Glomerular endothelial cell (primary cell): Measurements from ENCODE around the gene ACKR4. TPM values are rescaled to one million over a fixed set of nuclear protein-coding genes. Genes with fewer than 3 reads are reported as not detected.
"Not testable (repeated sequence)": the region's sequence is repeated elsewhere in the genome, so short reads cannot be mapped to it uniquely, and the experiment has no call there.

Source experiments
- DNase-seq: peaks from one replicate; pipeline ENCODE4 v3.0.0-alpha.2; 2011; ENCODE audit warnings: low read depth, low spot score; ENCODE audit errors: extremely low read depth
- total RNA-seq: library from RNA; depleted of rRNA; stranded (reverse); fragments of >200 nt; gene quantifications from 2 replicates; pipeline ENCODE4 v1.2.3, GENCODE V29; 2015

The ACKR4 gene
- total RNA-seq = 0.58 and 0.64 TPM in 2 replicates

- no peak for DNase-seq
Observed at GRCh38 chr3:132596816-132597433, at the start of gene ACKR4. Gene ACKR4, plus strand, starts transcription at chr3:132597270. Its CDS starts 3,128 bp downstream, at chr3:132600398.

DNA sequence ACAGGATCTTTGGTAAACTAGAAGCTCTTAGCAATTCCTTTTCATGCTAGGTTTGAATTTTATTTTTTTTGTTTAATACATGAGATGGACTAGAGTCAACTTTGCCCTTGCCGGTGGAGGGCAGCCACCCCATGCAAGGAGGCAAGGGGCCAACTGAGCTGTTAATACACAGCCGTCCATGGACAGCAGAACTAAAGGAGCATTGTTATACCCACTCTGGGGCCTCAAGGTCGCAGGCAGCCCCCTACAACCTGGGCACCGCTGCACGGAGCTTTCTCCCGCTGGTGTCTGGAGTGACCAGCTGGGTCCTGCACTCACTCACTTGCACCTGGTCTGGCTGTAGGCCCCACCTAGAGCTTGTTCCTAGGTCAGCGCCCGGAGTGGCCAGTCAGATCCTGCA lies 47.9 kb upstream of the ACKR4 start:
- no peak for DNase-seq

DNA sequence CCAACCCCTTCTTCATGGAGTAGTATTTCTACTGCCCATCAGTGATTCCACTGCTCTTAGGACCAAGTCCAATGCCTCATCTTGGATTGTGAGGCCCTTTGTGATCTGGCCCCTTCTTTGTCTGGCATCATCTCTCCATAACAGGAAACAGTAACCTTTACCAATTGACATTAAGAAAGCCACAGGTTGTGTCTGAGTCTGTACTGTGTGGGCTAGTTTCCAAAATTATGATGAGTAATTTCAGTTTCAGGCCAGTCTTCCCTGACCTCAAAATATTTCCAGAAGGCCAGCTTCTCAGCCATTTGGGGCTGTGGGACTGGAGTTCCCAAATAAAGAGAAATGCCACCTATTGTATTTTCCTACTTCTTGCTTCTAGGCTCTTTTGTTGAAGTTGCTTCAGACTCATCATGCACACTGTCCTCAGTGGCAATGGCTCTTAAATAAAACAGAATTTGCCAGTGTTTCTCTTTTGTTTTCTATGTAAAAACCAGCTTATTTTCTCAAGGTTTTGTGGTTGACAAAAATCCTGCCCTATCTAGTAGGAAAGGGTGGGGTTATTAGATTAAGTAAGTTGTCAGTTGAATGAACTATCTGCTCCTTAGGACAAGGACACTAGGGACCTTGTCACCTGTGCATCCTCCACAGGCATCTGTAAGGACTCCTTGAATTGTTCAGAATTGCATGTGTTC lies 47.0 kb upstream of the ACKR4 start:
- no peak for DNase-seq

- no peak for DNase-seq
Observed at GRCh38 chr3:132550579-132551305, 46.3 kb upstream of the ACKR4 start.

GRCh38 chr3:132553826-132554225 lies 43.2 kb upstream of the ACKR4 start:
- DNase-seq = no peak

DNA sequence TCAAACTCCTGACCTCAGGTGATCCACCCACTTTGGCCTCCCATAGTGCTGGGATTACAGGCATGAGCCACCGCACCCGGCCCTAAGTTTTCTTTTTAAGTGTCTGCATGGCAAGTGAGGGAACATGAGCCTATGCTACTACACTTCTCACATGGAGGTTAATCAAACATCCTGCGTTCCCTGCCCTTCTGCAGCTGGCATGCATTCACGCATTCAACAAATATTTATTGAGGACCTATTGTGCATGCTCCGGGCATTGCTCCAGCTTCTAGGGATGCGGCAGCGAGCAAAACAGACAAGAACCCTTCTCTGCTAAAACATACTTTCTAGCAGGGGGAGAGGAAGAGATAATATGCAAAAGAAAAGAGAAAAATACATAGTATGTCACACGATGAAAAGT lies 42.6 kb upstream of the ACKR4 start:
- DNase-seq = no peak

GRCh38 chr3:132555306-132556035 lies 41.6 kb upstream of the ACKR4 start:
- no peak for DNase-seq

- DNase-seq = not testable (repeated sequence)
Observed at GRCh38 chr3:132556036-132556386, 41.1 kb upstream of the ACKR4 start.

DNA sequence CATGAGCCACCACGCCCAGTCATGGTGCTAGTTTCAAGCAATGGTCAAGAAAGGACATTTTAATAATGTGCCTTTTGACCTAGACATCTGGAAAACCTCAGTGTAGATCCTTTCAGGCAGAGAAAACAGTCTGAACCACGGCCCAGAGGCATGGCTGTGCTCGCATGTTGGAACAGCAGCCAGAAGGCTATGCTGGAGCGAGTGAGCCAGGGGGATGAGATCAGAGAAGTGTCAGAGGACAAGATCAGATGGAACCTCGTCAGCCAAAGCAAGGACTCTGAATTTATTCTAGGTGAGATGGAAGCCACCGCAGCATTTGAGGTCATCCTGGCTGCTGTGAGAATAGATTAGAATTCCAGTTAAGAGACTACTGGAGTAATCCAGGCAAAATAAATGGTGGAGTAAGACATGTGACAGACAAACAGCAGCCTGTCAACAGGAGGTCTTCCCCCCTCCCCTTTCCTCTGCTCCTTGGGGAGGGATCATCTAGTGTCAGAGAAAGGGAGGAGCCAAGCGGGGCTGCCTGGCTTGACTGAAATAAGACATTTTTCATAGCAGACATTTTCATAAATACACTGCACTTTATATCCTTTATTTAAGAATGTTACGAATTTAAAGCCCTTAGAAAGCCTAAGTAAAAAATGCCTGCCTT lies 40.4 kb upstream of the ACKR4 start:
- no peak for DNase-seq

DNA sequence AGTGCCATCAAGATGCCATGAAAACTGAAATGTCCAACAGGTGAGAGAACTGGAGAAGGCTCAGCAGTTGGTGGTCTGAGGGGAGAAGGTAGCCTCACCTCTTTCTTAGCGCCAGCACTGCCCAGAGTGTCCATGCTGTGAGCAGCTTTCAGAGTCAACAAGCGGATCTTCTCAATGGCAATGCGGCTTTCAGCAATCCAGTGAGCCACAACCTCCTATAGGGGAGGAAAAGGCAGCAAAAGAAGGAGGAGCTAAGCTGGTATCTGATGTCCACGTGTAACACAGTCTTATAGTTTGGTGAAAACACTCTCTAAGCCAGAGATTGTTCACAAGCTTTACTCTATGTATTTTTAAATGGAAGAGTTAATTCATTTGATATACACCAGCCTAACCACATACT lies 36.1 kb upstream of the ACKR4 start:
- DNase-seq = no peak

GRCh38 chr3:132563420-132564069 lies 33.5 kb upstream of the ACKR4 start:
- DNase-seq = no peak

DNA sequence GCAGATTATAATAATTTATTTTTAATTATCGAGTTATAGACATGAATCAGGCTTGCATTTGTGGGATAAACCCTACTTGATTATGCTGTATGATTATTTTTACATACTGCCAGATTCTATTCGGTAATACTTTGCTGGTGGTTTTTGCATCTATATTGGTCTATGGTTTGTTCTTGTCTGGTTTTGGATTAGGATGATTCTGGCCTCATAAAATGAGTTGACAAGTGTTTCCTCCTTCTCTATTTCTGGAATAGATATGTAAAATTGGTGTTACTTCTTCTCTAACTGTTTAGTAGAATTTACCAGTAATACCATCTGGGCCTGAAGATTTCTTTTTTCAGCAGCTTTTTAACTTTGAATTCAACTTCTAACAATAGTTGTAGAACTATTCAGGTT lies 33.0 kb upstream of the ACKR4 start:
- no peak for DNase-seq

DNA sequence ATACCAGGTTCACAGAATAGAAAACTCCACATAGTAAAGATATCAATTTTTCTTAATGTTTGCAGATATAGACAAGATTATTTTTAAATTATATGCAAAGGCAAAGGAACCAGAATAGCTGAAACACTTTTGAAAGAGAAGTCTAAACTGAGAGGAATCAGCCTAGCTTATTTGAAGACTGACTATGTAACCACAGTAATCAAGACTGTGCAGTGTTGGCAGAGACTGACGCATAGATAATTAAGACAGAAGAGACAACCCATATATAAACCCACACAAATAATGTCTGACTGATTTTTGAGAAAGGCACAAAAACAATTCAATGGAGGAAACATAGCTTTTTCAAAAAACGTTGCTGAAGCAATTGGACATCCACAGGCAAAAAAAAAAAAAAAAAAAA lies 28.6 kb upstream of the ACKR4 start:
- no peak for DNase-seq

DNA sequence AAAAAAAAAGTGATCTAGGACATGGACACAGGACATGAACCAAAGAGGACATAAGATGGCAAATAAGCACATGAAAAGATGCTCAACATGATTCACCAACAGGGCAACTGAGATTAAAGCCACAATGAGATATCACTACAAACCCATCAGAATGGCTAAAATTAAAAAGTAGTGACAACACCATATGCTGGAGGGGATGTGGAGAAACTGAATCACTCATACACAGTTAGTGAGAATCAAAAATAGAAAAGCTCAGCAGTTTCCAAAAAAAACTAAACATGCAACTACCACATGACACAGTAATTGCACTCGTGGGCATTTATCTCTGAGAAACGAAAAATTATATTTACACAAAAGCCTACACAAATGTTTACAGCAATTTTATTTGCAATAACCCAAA lies 27.9 kb upstream of the ACKR4 start:
- no peak for DNase-seq

DNA sequence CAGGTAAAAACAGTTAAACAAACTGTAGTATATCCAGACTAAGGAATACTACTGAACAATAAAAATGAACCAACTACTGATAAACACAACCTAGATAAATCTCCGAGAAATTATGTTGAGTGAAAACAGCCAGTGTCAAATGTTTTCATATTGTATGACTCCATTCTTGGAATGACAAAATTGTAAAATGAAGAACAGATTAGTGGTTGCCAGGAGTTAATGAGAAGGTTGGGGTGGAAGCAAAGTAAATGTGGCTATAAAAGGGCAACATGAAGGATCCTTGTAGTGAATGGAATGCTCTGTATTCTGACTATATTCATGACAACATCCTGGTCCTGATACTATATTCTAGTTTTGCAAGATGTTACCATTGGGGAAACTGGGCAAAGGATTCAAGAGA lies 27.5 kb upstream of the ACKR4 start:
- DNase-seq = no peak

- DNase-seq = no peak
Observed at GRCh38 chr3:132570016-132570415, 27.1 kb upstream of the ACKR4 start.

- no peak for DNase-seq
Observed at GRCh38 chr3:132573797-132574211, 23.3 kb upstream of the ACKR4 start.

- DNase-seq = no peak
Observed at GRCh38 chr3:132587401-132587800, 9.7 kb upstream of the ACKR4 start.

DNA sequence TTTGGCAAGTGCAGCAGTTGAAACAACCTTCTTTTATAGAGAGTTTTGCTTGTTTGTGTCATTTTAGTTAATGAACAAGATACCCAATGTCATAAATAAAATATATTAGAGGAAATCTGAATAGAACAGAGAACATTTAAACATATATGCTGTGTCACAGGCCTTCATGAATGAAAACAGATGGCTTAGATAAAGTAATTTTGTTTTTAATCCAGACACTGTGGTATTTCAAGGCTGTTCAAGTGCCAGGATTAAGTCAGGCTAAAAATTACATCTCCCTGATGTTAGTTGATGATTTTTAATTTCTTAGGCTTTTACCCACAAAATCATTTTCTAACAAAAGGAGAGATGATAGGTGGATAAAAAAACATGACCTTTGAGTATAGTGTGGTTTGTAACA lies 4.9 kb upstream of the ACKR4 start:
- DNase-seq = no peak

DNA sequence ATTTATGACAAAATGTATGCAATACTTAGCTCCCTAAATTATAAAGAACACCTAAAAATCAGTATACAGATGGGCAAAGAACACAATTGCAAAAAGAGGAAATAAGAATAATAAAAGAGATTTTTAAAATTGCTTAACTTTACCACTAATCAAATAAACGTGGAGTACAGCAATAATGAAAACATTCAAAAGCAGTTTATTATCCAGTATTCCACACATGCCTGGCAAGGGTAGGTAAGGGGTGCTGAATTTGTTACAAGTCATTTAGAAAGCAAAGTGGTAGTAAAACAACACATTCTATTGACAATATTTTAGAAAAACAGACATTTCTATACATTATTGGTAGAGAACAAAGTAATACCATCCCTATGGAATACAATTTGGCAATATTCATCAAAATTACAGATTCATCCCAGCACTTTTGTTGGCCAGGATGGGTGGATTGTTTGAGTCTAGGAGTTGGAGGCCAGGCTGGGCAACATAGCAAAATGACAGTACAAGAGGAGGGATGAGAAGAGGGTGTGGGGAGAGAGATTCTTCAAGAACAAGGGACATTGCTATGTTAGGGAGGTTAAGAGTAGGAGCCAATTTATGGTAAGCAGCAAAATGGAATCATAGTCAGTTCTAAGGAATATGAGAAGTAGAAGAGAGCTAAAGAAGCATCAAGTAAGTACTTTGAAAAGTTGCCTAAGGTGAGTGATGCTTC lies 3.7 kb upstream of the ACKR4 start:
- DNase-seq = no peak
